ENCODE data around the gene RAB3C.

RAB3C gene

GRCh38 chr5:58893551-58893950 is 310.7 kb downstream of the RAB3C start:
- no peak for TF ChIP-seq ZNF384 (IDR thresholded peaks at IDR 0.05)
- no peak for TF ChIP-seq ARNT (IDR thresholded peaks at IDR 0.05)
- TF ChIP-seq ELF4 (IDR thresholded peaks at IDR 0.05): no peak
- TF ChIP-seq SUZ12 (IDR thresholded peaks at IDR 0.05): no peak
- TF ChIP-seq BHLHE40 (IDR thresholded peaks at IDR 0.05; ENCODE audit: borderline replicate concordance): no peak
- no peak for TF ChIP-seq FOXM1 (IDR thresholded peaks at IDR 0.05; ENCODE audit: borderline replicate concordance)
- no peak for TF ChIP-seq FOXK2 (IDR thresholded peaks at IDR 0.05)
- no peak for TF ChIP-seq L3MBTL2 (conservative IDR thresholded peaks at IDR 0.05)
- no peak for TF ChIP-seq TARDBP (IDR thresholded peaks at IDR 0.05)
- TF ChIP-seq LEF1 (IDR thresholded peaks at IDR 0.05; ENCODE audit: borderline replicate concordance): no peak
- no peak for DNase-seq (ENCODE audit: extremely low spot score)
- POLR2A ChIA-PET: no interaction called here
- CTCF ChIA-PET: interaction anchor here (0.7 to 1.2 kb wide), 3 partner anchors 280 to 487 kb away, joined by 3 to 4 read pairs (median 3); no protein-coding TSS in a partner anchor

GRCh38 chr5:58898006-58898405 is 315.1 kb downstream of the RAB3C start:
- no peak for TF ChIP-seq TARDBP (IDR thresholded peaks at IDR 0.05)
- no peak for TF ChIP-seq ZNF384 (IDR thresholded peaks at IDR 0.05)
- TF ChIP-seq LEF1 (IDR thresholded peaks at IDR 0.05; ENCODE audit: borderline replicate concordance): no peak
- TF ChIP-seq ELF4 (IDR thresholded peaks at IDR 0.05): no peak
- TF ChIP-seq BHLHE40 (IDR thresholded peaks at IDR 0.05; ENCODE audit: borderline replicate concordance): no peak
- no peak for TF ChIP-seq PKNOX1 (IDR thresholded peaks at IDR 0.05)
- TF ChIP-seq ARNT (IDR thresholded peaks at IDR 0.05): no peak
- no peak for TF ChIP-seq L3MBTL2 (conservative IDR thresholded peaks at IDR 0.05)
- TF ChIP-seq CTBP1 (IDR thresholded peaks at IDR 0.05; ENCODE audit: borderline replicate concordance): no peak
- no peak for TF ChIP-seq FOXK2 (IDR thresholded peaks at IDR 0.05)
- TF ChIP-seq FOXA1 (IDR thresholded peaks at IDR 0.05): no peak
- TF ChIP-seq SUZ12 (IDR thresholded peaks at IDR 0.05): no peak
- no peak for TF ChIP-seq NFRKB (IDR thresholded peaks at IDR 0.05)
- no peak for TF ChIP-seq FOXM1 (IDR thresholded peaks at IDR 0.05; ENCODE audit: borderline replicate concordance)
- TF ChIP-seq HDGF (IDR thresholded peaks at IDR 0.05; ENCODE audit: borderline replicate concordance): no peak
- TF ChIP-seq SP1 (IDR thresholded peaks at IDR 0.05): no peak
- ChIA-PET CTCF (no interaction called here), POLR2A (no interaction called here)
- no peak for DNase-seq (ENCODE audit: extremely low spot score)

GRCh38 chr5:58898538-58898937 is 315.7 kb downstream of the RAB3C start:
- POLR2A ChIA-PET: no interaction called here
- no peak for DNase-seq (ENCODE audit: extremely low spot score)
- CTCF ChIA-PET: no interaction called here
- TF ChIP-seq L3MBTL2 (conservative IDR thresholded peaks at IDR 0.05) (no peak), LEF1 (IDR thresholded peaks at IDR 0.05; ENCODE audit: borderline replicate concordance) (no peak), HDGF (IDR thresholded peaks at IDR 0.05; ENCODE audit: borderline replicate concordance) (no peak), ELF4 (IDR thresholded peaks at IDR 0.05) (no peak), PKNOX1 (IDR thresholded peaks at IDR 0.05) (no peak), FOXK2 (IDR thresholded peaks at IDR 0.05) (no peak), SUZ12 (IDR thresholded peaks at IDR 0.05) (no peak), ZNF384 (IDR thresholded peaks at IDR 0.05) (no peak), TARDBP (IDR thresholded peaks at IDR 0.05) (no peak), CTBP1 (IDR thresholded peaks at IDR 0.05; ENCODE audit: borderline replicate concordance) (no peak), NFRKB (IDR thresholded peaks at IDR 0.05) (no peak), FOXM1 (IDR thresholded peaks at IDR 0.05; ENCODE audit: borderline replicate concordance) (no peak), ARNT (IDR thresholded peaks at IDR 0.05) (no peak), FOXA1 (IDR thresholded peaks at IDR 0.05) (no peak)

- TF ChIP-seq PKNOX1 (IDR thresholded peaks at IDR 0.05): no peak
- TF ChIP-seq NFRKB (IDR thresholded peaks at IDR 0.05): no peak
- TF ChIP-seq ARNT (IDR thresholded peaks at IDR 0.05): no peak
- TF ChIP-seq FOXA1 (IDR thresholded peaks at IDR 0.05): no peak
- no peak for TF ChIP-seq SP1 (IDR thresholded peaks at IDR 0.05)
- TF ChIP-seq FOXK2 (IDR thresholded peaks at IDR 0.05): no peak
- TF ChIP-seq SUZ12 (IDR thresholded peaks at IDR 0.05): no peak
- TF ChIP-seq BHLHE40 (IDR thresholded peaks at IDR 0.05; ENCODE audit: borderline replicate concordance): no peak
- no peak for TF ChIP-seq CTBP1 (IDR thresholded peaks at IDR 0.05; ENCODE audit: borderline replicate concordance)
- no peak for TF ChIP-seq ZNF384 (IDR thresholded peaks at IDR 0.05)
- TF ChIP-seq HDGF (IDR thresholded peaks at IDR 0.05; ENCODE audit: borderline replicate concordance): no peak
- TF ChIP-seq L3MBTL2 (conservative IDR thresholded peaks at IDR 0.05): no peak
- no peak for TF ChIP-seq TARDBP (IDR thresholded peaks at IDR 0.05)
- DNase-seq (ENCODE audit: extremely low spot score): no peak
- POLR2A ChIA-PET: no interaction called here
- CTCF ChIA-PET: interaction anchor here (0.6 to 1.5 kb wide), 2 partner anchors 8 to 10 kb away, joined by 3 to 4 read pairs; no protein-coding TSS in a partner anchor
Measured at GRCh38 chr5:58901271-58901670, 318.4 kb downstream of the RAB3C start.

- ChIA-PET POLR2A (no interaction called here), CTCF (interaction anchor here (0.9 kb wide), 1 partner anchor 11 kb away, joined by 4 read pairs; no protein-coding TSS in a partner anchor)
- TF ChIP-seq LEF1 (IDR thresholded peaks at IDR 0.05; ENCODE audit: borderline replicate concordance): no peak
- no peak for TF ChIP-seq L3MBTL2 (conservative IDR thresholded peaks at IDR 0.05)
- TF ChIP-seq CTBP1 (IDR thresholded peaks at IDR 0.05; ENCODE audit: borderline replicate concordance): no peak
- TF ChIP-seq BHLHE40 (IDR thresholded peaks at IDR 0.05; ENCODE audit: borderline replicate concordance): no peak
- DNase-seq (ENCODE audit: extremely low spot score): no peak
Measured at GRCh38 chr5:58902305-58902704, 319.4 kb downstream of the RAB3C start.

- ChIA-PET CTCF (interaction anchor here (0.9 kb wide), 1 partner anchor 12 kb away, joined by 4 read pairs; no protein-coding TSS in a partner anchor), POLR2A (no interaction called here)
- no peak for TF ChIP-seq L3MBTL2 (conservative IDR thresholded peaks at IDR 0.05)
- no peak for TF ChIP-seq CTBP1 (IDR thresholded peaks at IDR 0.05; ENCODE audit: borderline replicate concordance)
- no peak for TF ChIP-seq BHLHE40 (IDR thresholded peaks at IDR 0.05; ENCODE audit: borderline replicate concordance)
- no peak for TF ChIP-seq NFRKB (IDR thresholded peaks at IDR 0.05)
- DNase-seq (ENCODE audit: extremely low spot score): no peak
Measured at GRCh38 chr5:58902765-58903164, 319.9 kb downstream of the RAB3C start.

Data from HEK293T (cell line).